Coronary artery (tissue), 2 donors: ENCODE measurements around the gene MYO9A.

ENCODE experiments used
- DNase-seq: peaks from one replicate; pipeline ENCODE4 v3.0.0-alpha.2; 2017; ENCODE audit warnings: low spot score
- H3K27ac ChIP-seq, 2 donors: fragments of 200-600 bp; sonication (generic); one replicate each; pipeline ENCODE4 v1.5.1; 2016 to 2019
- H3K4me3 ChIP-seq: fragments of 200-600 bp; sonication (generic); 2 replicates; pipeline ENCODE4 v1.5.1; 2016; ENCODE audit warnings: mild to moderate bottlenecking, moderate library complexity
- TF ChIP-seq, protein P1 (sequence below): fragments of 200-600 bp; sonication (generic); IDR thresholded peaks from one replicate; pipeline ENCODE4 v1.5.1; 2019; ENCODE audit warnings: antibody characterized with exemption

The MYO9A gene

GRCh38 chr15:71811752-71812735 lies 305.9 kb downstream of the MYO9A start:
- TF ChIP-seq, protein P1, sequence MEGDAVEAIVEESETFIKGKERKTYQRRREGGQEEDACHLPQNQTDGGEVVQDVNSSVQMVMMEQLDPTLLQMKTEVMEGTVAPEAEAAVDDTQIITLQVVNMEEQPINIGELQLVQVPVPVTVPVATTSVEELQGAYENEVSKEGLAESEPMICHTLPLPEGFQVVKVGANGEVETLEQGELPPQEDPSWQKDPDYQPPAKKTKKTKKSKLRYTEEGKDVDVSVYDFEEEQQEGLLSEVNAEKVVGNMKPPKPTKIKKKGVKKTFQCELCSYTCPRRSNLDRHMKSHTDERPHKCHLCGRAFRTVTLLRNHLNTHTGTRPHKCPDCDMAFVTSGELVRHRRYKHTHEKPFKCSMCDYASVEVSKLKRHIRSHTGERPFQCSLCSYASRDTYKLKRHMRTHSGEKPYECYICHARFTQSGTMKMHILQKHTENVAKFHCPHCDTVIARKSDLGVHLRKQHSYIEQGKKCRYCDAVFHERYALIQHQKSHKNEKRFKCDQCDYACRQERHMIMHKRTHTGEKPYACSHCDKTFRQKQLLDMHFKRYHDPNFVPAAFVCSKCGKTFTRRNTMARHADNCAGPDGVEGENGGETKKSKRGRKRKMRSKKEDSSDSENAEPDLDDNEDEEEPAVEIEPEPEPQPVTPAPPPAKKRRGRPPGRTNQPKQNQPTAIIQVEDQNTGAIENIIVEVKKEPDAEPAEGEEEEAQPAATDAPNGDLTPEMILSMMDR, result no peak
- Histone ChIP-seq H3K27ac (no peak overlapping the region), H3K4me3 (no peak overlapping the region)
- DNase-seq, result no peak

GRCh38 chr15:71811036-71811736 lies 306.8 kb downstream of the MYO9A start:
- TF ChIP-seq, protein P1, result no peak

DNA sequence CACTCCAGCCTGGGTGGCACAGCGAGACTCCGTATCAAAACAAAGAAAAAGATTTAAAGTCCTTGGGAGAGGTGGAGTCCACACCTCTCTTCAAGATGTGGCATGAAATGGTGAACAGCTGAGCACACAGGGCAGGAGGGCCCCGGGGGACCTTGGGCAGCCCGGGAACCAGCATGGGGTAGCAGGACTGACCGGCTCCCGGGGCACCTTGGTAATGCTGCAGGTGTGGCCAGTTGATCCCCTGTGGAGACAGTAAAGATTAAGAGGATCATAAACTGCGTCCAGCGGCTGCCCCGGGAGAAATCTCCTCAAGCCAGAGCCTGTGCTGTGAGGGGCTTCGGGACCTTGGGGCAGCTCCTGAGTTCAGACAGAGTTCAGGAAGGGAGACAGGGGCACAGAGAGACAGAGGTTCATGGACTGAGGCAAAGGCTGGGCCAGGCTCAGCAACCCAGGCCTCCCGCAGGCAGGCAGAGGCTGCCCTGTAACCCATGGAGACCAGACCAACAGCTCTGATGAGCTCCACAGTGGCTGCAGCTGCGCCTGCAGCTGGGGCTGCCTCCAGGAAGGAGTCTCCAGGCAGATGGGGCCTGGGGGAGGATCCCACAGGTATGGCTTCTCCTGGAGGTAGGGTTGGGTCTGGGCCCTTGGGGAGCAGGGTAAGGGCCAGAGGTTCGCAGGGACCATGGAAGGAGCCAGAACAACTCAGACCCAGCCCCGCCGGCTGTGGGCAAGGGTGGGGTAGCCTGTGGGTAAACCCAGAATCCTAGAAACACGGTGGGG lies 307.5 kb downstream of the MYO9A start, which contains the start of gene NR2E3:
Gene NR2E3 (plus strand): TSS at position 299 of the 780 bp plus-strand sequence. CDS start 190 bp downstream, at position 489.
- no peak within 1 kb of the TSS for H3K27ac ChIP-seq
- H3K4me3 ChIP-seq, result no peak within 1 kb of the TSS
- DNase-seq, result no peak
- TF ChIP-seq, protein P1, result no peak

More at GRCh38 chr15:71811036-71811736, 306.8 kb downstream of the MYO9A start:
- no peak overlapping the region for H3K27ac ChIP-seq
- DNase-seq, result no peak
- no peak overlapping the region for H3K4me3 ChIP-seq

- TF ChIP-seq, protein P1, result no peak
- no peak for DNase-seq
Measured at GRCh38 chr15:71809346-71809745, 308.6 kb downstream of the MYO9A start.

DNA sequence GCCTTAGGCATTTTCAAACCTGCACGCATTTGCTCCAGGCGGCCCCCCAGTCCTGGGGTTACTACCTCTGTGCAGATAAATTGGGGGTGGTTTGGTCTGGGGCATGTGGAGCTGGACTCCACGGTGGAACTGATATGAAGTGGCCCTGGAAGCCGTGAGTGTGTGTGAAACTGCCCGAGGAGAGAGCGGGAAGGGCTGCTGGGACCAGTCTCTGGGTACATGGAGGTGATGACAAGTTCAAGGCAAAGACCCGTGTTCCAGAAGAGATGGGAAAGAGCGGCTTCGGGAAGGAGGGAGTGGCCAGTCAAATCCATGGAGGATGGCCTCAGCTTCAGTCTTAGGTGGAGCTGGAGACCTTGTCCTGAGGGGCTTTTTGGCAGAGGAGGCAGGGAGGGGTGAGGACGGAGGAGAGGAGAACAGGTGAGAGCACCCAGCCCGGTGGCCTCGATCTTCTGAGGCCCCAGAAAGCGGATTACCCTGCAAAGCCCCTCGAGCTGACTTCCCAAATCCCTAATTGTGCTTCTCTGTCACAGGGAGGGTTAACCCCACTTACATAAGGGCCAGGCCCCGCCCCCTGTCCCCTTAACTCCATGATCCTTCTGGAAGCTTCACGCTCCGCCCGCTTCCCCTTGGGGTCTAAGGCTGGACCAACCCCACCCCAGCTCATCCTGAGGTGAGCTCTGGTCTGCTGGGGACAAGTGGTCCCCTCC lies 309.5 kb downstream of the MYO9A start:
- TF ChIP-seq, protein P1, result no peak
- no peak for DNase-seq
- Histone ChIP-seq H3K27ac (no peak overlapping the region), H3K4me3 (no peak overlapping the region)

More at GRCh38 chr15:71809346-71809745, 308.6 kb downstream of the MYO9A start:
- Histone ChIP-seq H3K4me3 (no peak overlapping the region), H3K27ac (no peak overlapping the region)

DNA sequence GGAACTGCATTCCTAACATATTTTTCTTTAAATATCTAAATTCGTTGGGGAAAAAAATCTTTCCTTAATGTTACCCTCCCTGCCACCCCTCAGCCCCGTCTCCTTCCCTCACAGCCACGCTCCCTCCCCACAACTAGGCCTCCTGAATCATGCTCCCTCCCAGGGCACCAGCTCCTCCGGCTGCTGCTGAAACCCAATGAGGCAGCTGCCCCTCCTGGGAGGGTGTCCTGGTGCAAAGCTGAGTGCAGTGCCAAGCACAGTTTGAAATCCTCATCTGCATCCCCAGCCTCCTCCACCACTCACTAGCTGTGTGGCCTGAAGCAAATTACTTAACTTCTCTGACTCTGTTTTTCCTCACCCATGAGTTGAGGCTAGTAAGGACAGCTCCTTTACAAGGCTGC lies 310.3 kb downstream of the MYO9A start:
- DNase-seq, result no peak
- H3K4me3 ChIP-seq, result no peak overlapping the region
- no peak overlapping the region for H3K27ac ChIP-seq
- TF ChIP-seq, protein P1, result no peak
